ENCODE measurements around the gene RLN3.

RLN3 gene

GRCh38 chr19:14051980-14052379 is 24.0 kb downstream of the RLN3 start:
- no peak overlapping the region for H3K4me3 ChIP-seq (ENCODE audit: insufficient read length, low read depth)

GRCh38 chr19:14052470-14052869 is 24.5 kb downstream of the RLN3 start:
- Histone ChIP-seq H3K36me3 (ENCODE audit: insufficient read depth, insufficient read length, low read length) (peaks cover 51% of the 10 kb centered on the region), H3K9ac (ENCODE audit: insufficient read length, low read depth) (no peak overlapping the region), H3K27me3 (ENCODE audit: insufficient read depth, insufficient read length) (no peaks in the 10 kb centered on the region), H3K9me3 (ENCODE audit: insufficient read depth, low read length) (peaks cover 18% of the 10 kb centered on the region; the same call in 1 of the 2 replicates), H3K4me3 (ENCODE audit: insufficient read length, low read depth) (no peak overlapping the region), H3K4me1 (ENCODE audit: insufficient read depth, insufficient read length) (peaks cover 9% of the 10 kb centered on the region)
- no peak for TF ChIP-seq YY1 (IDR thresholded peaks at IDR 0.05; ENCODE audit: insufficient read depth, insufficient read length)
- no peak for TF ChIP-seq SUZ12 (IDR thresholded peaks at IDR 0.05; ENCODE audit: extremely low read depth, insufficient read depth, insufficient read length)
- DNase-seq (ENCODE audit: low read depth, low spot score): no peak

More at GRCh38 chr19:14051980-14052379, 24.0 kb downstream of the RLN3 start:
- no peak for DNase-seq (ENCODE audit: low read depth, low spot score)
- Histone ChIP-seq H3K9me3 (ENCODE audit: insufficient read depth, low read length) (peaks cover 18% of the 10 kb centered on the region; the same call in 1 of the 2 replicates), H3K36me3 (ENCODE audit: insufficient read depth, insufficient read length, low read length) (peaks cover 51% of the 10 kb centered on the region), H3K4me1 (ENCODE audit: insufficient read depth, insufficient read length) (peaks cover 9% of the 10 kb centered on the region), H3K9ac (ENCODE audit: insufficient read length, low read depth) (no peak overlapping the region), H3K27me3 (ENCODE audit: insufficient read depth, insufficient read length) (no peaks in the 10 kb centered on the region)
- no peak for TF ChIP-seq ZNF274 (IDR thresholded peaks at IDR 0.05; ENCODE audit: low read depth, low read length)

GRCh38 chr19:14053032-14053431 is 25.1 kb downstream of the RLN3 start:
- Histone ChIP-seq H3K9ac (ENCODE audit: insufficient read length, low read depth) (no peak overlapping the region), H3K27me3 (ENCODE audit: insufficient read depth, insufficient read length) (no peaks in the 10 kb centered on the region), H3K4me1 (ENCODE audit: insufficient read depth, insufficient read length) (peaks cover 10% of the 10 kb centered on the region), H3K36me3 (ENCODE audit: insufficient read depth, insufficient read length, low read length) (peaks cover 51% of the 10 kb centered on the region), H3K9me3 (ENCODE audit: insufficient read depth, low read length) (peaks cover 17% of the 10 kb centered on the region; the same call in 1 of the 2 replicates), H3K4me3 (ENCODE audit: insufficient read length, low read depth) (no peak overlapping the region)
- no peak for DNase-seq (ENCODE audit: low read depth, low spot score)
- no peak for TF ChIP-seq SUZ12 (IDR thresholded peaks at IDR 0.05; ENCODE audit: extremely low read depth, insufficient read depth, insufficient read length)
- TF ChIP-seq ZNF274 (IDR thresholded peaks at IDR 0.05; ENCODE audit: low read depth, low read length): no peak
- TF ChIP-seq YY1 (IDR thresholded peaks at IDR 0.05; ENCODE audit: insufficient read depth, insufficient read length): no peak

GRCh38 chr19:14053500-14053899 is 25.6 kb downstream of the RLN3 start:
- peaks cover 2% of the 10 kb centered on the region for H3K27me3 ChIP-seq (ENCODE audit: insufficient read depth, insufficient read length)
- TF ChIP-seq YY1 (IDR thresholded peaks at IDR 0.05; ENCODE audit: insufficient read depth, insufficient read length) (no peak), SUZ12 (IDR thresholded peaks at IDR 0.05; ENCODE audit: extremely low read depth, insufficient read depth, insufficient read length) (no peak), ZNF274 (IDR thresholded peaks at IDR 0.05; ENCODE audit: low read depth, low read length) (no peak)
- no peak overlapping the region for H3K4me3 ChIP-seq (ENCODE audit: insufficient read length, low read depth)
- H3K4me1 ChIP-seq (ENCODE audit: insufficient read depth, insufficient read length): peaks cover 14% of the 10 kb centered on the region
- no peak overlapping the region for H3K9ac ChIP-seq (ENCODE audit: insufficient read length, low read depth)
- H3K9me3 ChIP-seq (ENCODE audit: insufficient read depth, low read length): peaks cover 12% of the 10 kb centered on the region; the same call in 1 of the 2 replicates
- DNase-seq (ENCODE audit: low read depth, low spot score): no peak
- H3K36me3 ChIP-seq (ENCODE audit: insufficient read depth, insufficient read length, low read length): peaks cover 48% of the 10 kb centered on the region

GRCh38 chr19:14054099-14054498 is 26.2 kb downstream of the RLN3 start:
- no peak for DNase-seq (ENCODE audit: low read depth, low spot score)
- Histone ChIP-seq H3K27me3 (ENCODE audit: insufficient read depth, insufficient read length) (peaks cover 5% of the 10 kb centered on the region), H3K9ac (ENCODE audit: insufficient read length, low read depth) (no peak overlapping the region), H3K9me3 (ENCODE audit: insufficient read depth, low read length) (peaks cover 7% of the 10 kb centered on the region; the same call in 1 of the 2 replicates), H3K36me3 (ENCODE audit: insufficient read depth, insufficient read length, low read length) (peaks cover 42% of the 10 kb centered on the region), H3K4me3 (ENCODE audit: insufficient read length, low read depth) (no peak overlapping the region), H3K4me1 (ENCODE audit: insufficient read depth, insufficient read length) (peaks cover 18% of the 10 kb centered on the region)
- TF ChIP-seq SUZ12 (IDR thresholded peaks at IDR 0.05; ENCODE audit: extremely low read depth, insufficient read depth, insufficient read length): no peak
- no peak for TF ChIP-seq ZNF274 (IDR thresholded peaks at IDR 0.05; ENCODE audit: low read depth, low read length)
- TF ChIP-seq YY1 (IDR thresholded peaks at IDR 0.05; ENCODE audit: insufficient read depth, insufficient read length): no peak

- peak overlapping the region; percentile 2 for H3K9ac ChIP-seq (ENCODE audit: insufficient read length, low read depth)
- H3K4me1 ChIP-seq (ENCODE audit: insufficient read depth, insufficient read length): peaks cover 18% of the 10 kb centered on the region
- H3K9me3 ChIP-seq (ENCODE audit: insufficient read depth, low read length): peaks cover 7% of the 10 kb centered on the region; the same call in 1 of the 2 replicates
- no peak for TF ChIP-seq SUZ12 (IDR thresholded peaks at IDR 0.05; ENCODE audit: extremely low read depth, insufficient read depth, insufficient read length)
- no peak for TF ChIP-seq ZNF274 (IDR thresholded peaks at IDR 0.05; ENCODE audit: low read depth, low read length)
- TF ChIP-seq YY1 (IDR thresholded peaks at IDR 0.05; ENCODE audit: insufficient read depth, insufficient read length): no peak
- peaks cover 5% of the 10 kb centered on the region for H3K27me3 ChIP-seq (ENCODE audit: insufficient read depth, insufficient read length)
- no peak for DNase-seq (ENCODE audit: low read depth, low spot score)
- no peak overlapping the region for H3K4me3 ChIP-seq (ENCODE audit: insufficient read length, low read depth)
- H3K36me3 ChIP-seq (ENCODE audit: insufficient read depth, insufficient read length, low read length): peaks cover 40% of the 10 kb centered on the region
Measured at GRCh38 chr19:14054721-14055120, 26.8 kb downstream of the RLN3 start.

GRCh38 chr19:14055396-14055795 is 27.4 kb downstream of the RLN3 start:
- TF ChIP-seq ZNF274 (IDR thresholded peaks at IDR 0.05; ENCODE audit: low read depth, low read length) (no peak), SUZ12 (IDR thresholded peaks at IDR 0.05; ENCODE audit: extremely low read depth, insufficient read depth, insufficient read length) (no peak), YY1 (IDR thresholded peaks at IDR 0.05; ENCODE audit: insufficient read depth, insufficient read length) (no peak)
- H3K4me1 ChIP-seq (ENCODE audit: insufficient read depth, insufficient read length): peaks cover 18% of the 10 kb centered on the region
- H3K27me3 ChIP-seq (ENCODE audit: insufficient read depth, insufficient read length): peaks cover 5% of the 10 kb centered on the region
- H3K36me3 ChIP-seq (ENCODE audit: insufficient read depth, insufficient read length, low read length): peaks cover 40% of the 10 kb centered on the region
- DNase-seq (ENCODE audit: low read depth, low spot score): no peak
- peaks cover 7% of the 10 kb centered on the region; the same call in 1 of the 2 replicates for H3K9me3 ChIP-seq (ENCODE audit: insufficient read depth, low read length)
- H3K4me3 ChIP-seq (ENCODE audit: insufficient read length, low read depth): no peak overlapping the region
- peak overlapping the region; percentile 2 for H3K9ac ChIP-seq (ENCODE audit: insufficient read length, low read depth)
